NCI-H510A (cell line): ENCODE data around the gene NOG.

Experiments used
- DNase-seq: peaks from one replicate; lab custom pipeline; 2025; lab: John Stamatoyannopoulos, UW

The NOG gene

DNA sequence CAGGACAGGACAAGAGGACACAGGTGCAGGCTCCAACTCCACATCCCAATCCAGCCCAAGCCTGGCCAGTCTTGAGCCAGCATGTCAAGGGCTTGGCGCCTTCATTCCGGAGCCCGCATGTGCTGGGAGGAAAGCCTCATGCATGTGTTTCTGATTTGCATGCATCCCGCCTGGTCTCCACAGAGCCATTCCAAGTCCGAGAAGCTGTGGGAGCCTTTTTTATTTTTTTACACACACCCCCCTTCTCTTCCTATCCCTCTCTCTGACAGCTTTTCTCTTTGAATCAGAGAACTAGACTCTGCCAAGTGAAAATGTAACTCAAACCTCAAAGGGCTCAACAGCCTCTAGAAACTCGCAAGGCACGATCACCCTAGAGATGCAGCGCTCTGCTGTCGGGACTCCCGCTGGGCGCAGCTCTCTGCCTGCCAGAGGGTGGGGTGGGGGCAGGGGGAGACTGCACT, 45.1 kb downstream of the NOG start:
- DNase-seq: no peak

GRCh38 chr17:56639517-56639916, 46.0 kb downstream of the NOG start:
- no peak for DNase-seq

GRCh38 chr17:56640116-56640515, 46.6 kb downstream of the NOG start:
- no peak for DNase-seq

DNA sequence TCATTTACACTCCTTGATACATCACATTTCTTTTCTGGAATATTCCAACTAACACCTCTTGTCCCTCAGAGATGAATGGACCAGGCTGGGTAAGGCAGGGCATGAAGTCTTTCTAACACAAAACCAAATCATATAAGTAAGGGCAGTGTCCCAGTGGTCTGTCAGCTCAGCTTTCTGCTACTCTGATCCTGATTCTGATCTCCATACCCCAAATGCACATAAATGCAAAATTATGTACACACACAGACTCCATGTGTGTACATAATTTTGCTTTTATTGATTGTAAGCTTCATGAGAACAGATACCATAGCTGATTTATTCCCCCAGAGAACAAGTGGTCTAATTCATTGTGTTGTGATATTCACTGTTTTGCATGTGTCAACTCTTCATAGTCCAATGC, 47.9 kb downstream of the NOG start:
- no peak for DNase-seq

- DNase-seq: no peak
Measured at GRCh38 chr17:56641894-56642293, 48.4 kb downstream of the NOG start.

- no peak for DNase-seq
Measured at GRCh38 chr17:56642424-56642823, 48.9 kb downstream of the NOG start.
